Esophagus squamous epithelium (tissue), 5 donors: ENCODE results near the gene STARD13. TPM values are rescaled to one million over a fixed set of nuclear protein-coding genes. Genes with fewer than 3 reads are reported as not detected.

Experiments
- DNase-seq: peaks from one replicate; lab custom pipeline; 2025; lab: John Stamatoyannopoulos, UW
- H3K27ac ChIP-seq, 4 donors: fragments of 200-600 bp; sonication (generic); one replicate each; pipeline ENCODE4 v1.5.1; 2016 to 2019; ENCODE audit warnings: mild to moderate bottlenecking in 1 of 4
- H3K27me3 ChIP-seq, 4 donors: fragments of 200-600 bp; sonication (generic); 1 replicate in 3 of 4; 2 replicates in 1 of 4; pipeline versions ENCODE4 v1.5.1 to v1.6.0; 2017 to 2021; ENCODE audit warnings: antibody characterized with exemption in 1 of 4
- H3K36me3 ChIP-seq, 3 donors: fragments of 200-600 bp; sonication (generic); one replicate each; pipeline ENCODE4 v1.5.1; 2016 to 2019
- H3K4me1 ChIP-seq, 3 donors: fragments of 200-600 bp; sonication (generic); one replicate each; pipeline ENCODE4 v1.5.1; 2017 to 2019
- H3K4me3 ChIP-seq, 4 donors: fragments of 200-600 bp; sonication (generic); 1 replicate in 3 of 4; 2 replicates in 1 of 4; pipeline ENCODE4 v1.5.1; 2016 to 2019; ENCODE audit warnings: mild to moderate bottlenecking in 2 of 4, moderate library complexity in 1 of 4
- H3K9me3 ChIP-seq, 3 donors: fragments of 200-600 bp; sonication (generic); one replicate each; pipeline ENCODE4 v1.5.1; 2016 to 2019
- CTCF ChIP-seq, 6 experiments: fragments of 450-650 bp in 4 of 6; fragments of 200-600 bp in 2 of 6; sonication (generic) in 2 of 6; IDR thresholded peaks; one replicate each; pipeline ENCODE4 v1.5.1; 2016 to 2019; ENCODE audit warnings: antibody characterized with exemption in 6 of 6, mild to moderate bottlenecking in 4 of 6, moderate library complexity in 4 of 6
- POLR2A ChIP-seq, 4 donors: fragments of 450-650 bp; IDR thresholded peaks; one replicate each; pipeline ENCODE4 v1.6.1; 2017; ENCODE audit warnings: antibody characterized with exemption in 4 of 4, mild to moderate bottlenecking in 4 of 4, moderate library complexity in 3 of 4
- WGBS, 2 donors: methylation state at CpG; one replicate each; pipeline ENCODE4 v1.1.5; 2018; 5-methylcytosine and 5-hydroxymethylcytosine counted together
- intact Hi-C: fragments of 100-400 bp; cut with DNase I; formaldehyde crosslinking; loops from one replicate; pipeline ENCODE4 v1.15.0; 2022
- total RNA-seq, 4 donors: library from RNA; depleted of rRNA; stranded (reverse); fragments of >200 nt; gene quantifications; one replicate each; pipeline ENCODE4 v1.1.0, GENCODE V29; 2016
- donor health status: DM: yes; HTN: yes; CAD: no.

The STARD13 gene
- total RNA-seq, 4 donors from 2014 or later = 1.3 to 18.7 (median 4.4) TPM

DNA sequence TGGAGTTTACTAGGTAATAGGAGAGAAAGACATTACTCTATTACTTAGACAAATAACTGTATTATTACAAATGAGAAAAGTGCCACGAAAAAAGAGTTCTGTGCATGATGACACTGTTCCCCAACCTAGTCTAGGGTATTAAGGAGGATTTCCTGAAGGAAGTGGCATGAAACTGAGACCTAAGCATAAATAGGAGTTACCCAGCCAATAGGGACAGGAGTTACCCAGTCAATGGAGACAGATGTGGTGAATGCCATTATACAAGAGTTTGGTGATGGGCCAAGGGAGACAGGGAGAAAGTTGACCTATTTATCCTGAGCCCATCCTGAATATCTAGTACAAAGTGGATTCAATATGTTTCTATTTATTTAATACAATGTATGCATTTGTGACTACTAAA lies 203.9 kb downstream of the STARD13 start:
- no peak overlapping the region for H3K4me3 ChIP-seq
- no peaks in the 10 kb centered on the region for H3K9me3 ChIP-seq
- H3K27me3 ChIP-seq = no peaks in the 10 kb centered on the region
- H3K4me1 ChIP-seq = no peaks in the 10 kb centered on the region
- WGBS, 2 donors = 35 to 50% methylated on average over 1 of the region's 1 CpG
- TF ChIP-seq CTCF (IDR thresholded peaks at IDR 0.05) (no peak), POLR2A (IDR thresholded peaks at IDR 0.05) (no peak)
- intact Hi-C loops = no loop called here
- no peak overlapping the region for H3K27ac ChIP-seq
- no peak for DNase-seq
- H3K36me3 ChIP-seq = no peaks in the 10 kb centered on the region

DNA sequence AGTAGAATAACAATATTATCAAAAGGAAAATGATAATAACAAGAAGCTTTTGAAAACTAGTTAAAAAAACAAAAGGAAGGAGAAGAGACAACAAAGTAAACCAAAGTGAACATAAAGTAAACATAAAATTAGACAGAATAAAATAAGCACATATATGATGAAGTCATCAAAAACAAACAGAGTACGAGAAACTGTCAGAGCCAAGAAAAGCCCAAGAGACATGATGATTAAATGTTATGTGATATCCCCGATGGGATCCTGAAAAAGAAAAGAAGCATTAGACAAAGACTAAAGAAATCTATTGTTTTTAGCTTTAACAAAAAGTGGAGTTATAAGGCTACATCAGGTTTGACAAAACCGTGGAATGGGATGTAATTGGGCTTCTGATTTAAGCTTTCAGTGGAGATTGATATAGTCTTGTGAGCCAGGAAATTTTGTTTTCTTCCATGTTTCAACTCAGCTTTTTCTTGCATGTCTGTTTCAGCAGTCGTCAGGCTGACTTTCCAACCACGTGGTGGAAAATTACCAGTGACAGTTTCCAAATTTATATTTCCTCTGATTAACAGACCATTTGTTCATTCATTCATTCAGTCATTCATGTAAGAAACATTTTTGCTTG lies 204.5 kb downstream of the STARD13 start:
- H3K4me3 ChIP-seq = no peak overlapping the region
- H3K9me3 ChIP-seq = no peaks in the 10 kb centered on the region
- H3K36me3 ChIP-seq = no peaks in the 10 kb centered on the region
- H3K27ac ChIP-seq = no peak overlapping the region
- DNase-seq = no peak
- H3K27me3 ChIP-seq = no peaks in the 10 kb centered on the region
- intact Hi-C loops = no loop called here
- 33 to 43% methylated on average over 5 of the region's 5 CpGs for WGBS, 2 donors
- H3K4me1 ChIP-seq = no peaks in the 10 kb centered on the region
- TF ChIP-seq CTCF (IDR thresholded peaks at IDR 0.05) (no peak), POLR2A (IDR thresholded peaks at IDR 0.05) (no peak)

DNA sequence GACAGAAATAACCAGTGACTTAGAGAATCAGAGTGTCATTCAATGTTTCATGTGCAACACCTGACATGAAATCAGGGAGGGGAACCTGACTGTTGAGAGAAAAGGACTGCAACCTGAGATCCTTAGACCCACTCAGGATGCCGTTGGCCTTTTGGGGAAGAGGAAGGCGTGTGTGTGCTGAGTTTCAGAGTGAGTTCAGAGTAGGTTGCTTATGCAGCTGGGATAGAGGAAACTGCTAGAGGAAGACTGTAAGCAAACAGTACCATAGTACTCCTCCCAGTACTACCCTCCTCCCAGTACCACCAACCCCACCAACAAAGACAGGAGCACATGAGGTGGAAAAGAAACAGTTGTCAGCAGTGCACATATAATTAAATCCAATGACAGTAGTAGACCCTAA lies 205.6 kb downstream of the STARD13 start:
- Histone ChIP-seq H3K27ac (no peak overlapping the region), H3K4me3 (no peak overlapping the region), H3K9me3 (no peaks in the 10 kb centered on the region), H3K4me1 (no peaks in the 10 kb centered on the region), H3K27me3 (no peaks in the 10 kb centered on the region), H3K36me3 (no peaks in the 10 kb centered on the region)
- WGBS, 2 donors = 53 to 65% methylated on average over 2 of the region's 2 CpGs
- TF ChIP-seq POLR2A (IDR thresholded peaks at IDR 0.05) (no peak), CTCF (IDR thresholded peaks at IDR 0.05) (no peak)
- intact Hi-C loops = no loop called here
- DNase-seq = no peak

DNA sequence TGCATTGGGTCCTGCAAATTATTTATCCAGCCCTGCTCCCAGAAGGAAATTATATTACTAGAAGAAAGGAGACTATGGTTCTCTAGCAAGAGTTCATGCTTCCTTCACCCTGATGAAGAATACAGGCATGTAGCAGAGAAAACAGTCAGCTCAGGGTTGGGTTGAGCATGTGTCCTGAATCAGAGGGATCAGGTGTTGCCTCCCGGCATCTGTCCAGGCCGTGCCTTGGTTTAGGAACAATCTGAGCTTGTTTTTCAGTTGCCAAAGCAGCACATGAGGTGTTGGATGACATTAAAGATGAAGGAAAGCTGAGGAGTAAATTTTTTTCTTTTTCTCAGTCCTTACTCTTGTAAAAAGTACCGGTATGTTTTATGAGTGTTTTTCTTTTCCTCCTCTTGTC lies 207.3 kb downstream of the STARD13 start:
- no peak for TF ChIP-seq POLR2A (IDR thresholded peaks at IDR 0.05)
- TF ChIP-seq CTCF (IDR thresholded peaks at IDR 0.05) = no peak
- H3K4me3 ChIP-seq = no peak overlapping the region
- H3K9me3 ChIP-seq = no peaks in the 10 kb centered on the region
- DNase-seq = no peak
- WGBS, 2 donors = 83 to 91% methylated on average over 3 of the region's 3 CpGs
- intact Hi-C loops = no loop called here
- no peaks in the 10 kb centered on the region for H3K4me1 ChIP-seq
- H3K27ac ChIP-seq = no peak overlapping the region
- H3K27me3 ChIP-seq = no peaks in the 10 kb centered on the region
- H3K36me3 ChIP-seq = no peaks in the 10 kb centered on the region

DNA sequence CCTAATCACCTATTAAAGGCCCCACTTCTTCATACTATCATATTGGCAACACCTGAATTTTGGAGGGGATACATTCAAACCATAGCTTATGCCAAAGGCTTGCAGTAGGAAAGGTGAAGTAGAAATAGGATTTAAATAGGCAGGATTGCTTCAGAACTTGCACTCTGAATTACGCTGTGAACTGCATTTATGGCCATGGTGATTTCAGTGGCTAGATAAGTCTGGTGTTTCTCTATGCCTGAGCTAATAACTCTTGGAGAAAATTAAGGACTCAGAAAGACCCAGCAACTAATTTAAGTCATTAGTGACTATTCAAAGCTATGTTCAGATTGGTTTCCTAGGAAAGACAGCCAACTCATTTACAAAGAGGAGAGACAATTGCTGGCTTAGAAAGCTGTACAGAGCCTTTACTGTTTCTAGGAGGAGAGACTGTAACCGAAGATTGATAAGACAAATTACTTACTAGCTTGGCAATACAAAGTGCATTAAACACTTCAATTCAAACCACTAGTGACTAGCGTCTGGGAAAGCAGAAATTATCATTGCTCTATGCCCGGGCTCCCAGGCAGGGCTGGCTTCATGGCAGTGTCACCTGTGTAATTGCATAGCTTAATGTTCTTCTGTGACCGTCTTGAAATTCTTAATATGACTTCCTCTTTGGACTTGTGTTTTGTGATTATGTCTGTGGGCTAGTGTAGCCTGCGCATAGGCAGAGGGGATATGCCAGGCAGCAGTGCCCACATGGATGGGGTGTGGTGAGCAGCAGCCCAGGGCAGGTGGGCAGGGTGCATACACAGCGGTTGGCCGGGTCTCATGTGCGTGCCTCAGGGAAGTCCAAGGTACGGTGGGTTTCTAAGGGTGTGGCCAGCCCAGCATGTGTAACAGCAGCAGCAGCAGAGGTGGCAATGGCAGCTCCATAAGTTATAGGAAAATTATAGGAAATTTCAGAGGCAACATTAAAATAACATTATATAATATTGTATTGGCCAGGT lies 209.3 kb downstream of the STARD13 start:
- Histone ChIP-seq H3K27me3 (no peaks in the 10 kb centered on the region), H3K36me3 (no peaks in the 10 kb centered on the region), H3K9me3 (no peaks in the 10 kb centered on the region), H3K4me1 (no peaks in the 10 kb centered on the region), H3K27ac (no peak overlapping the region), H3K4me3 (no peak overlapping the region)
- DNase-seq = no peak
- TF ChIP-seq POLR2A (IDR thresholded peaks at IDR 0.05) = no peak
- TF ChIP-seq CTCF (IDR thresholded peaks at IDR 0.05) = no peak
- 88 to 89% methylated on average over 7 to 10 of the region's 10 CpGs for WGBS, 2 donors
- intact Hi-C loops = no loop called here
